ENCODE data around the gene BPIFB6. TPM values are rescaled to one million over a fixed set of nuclear protein-coding genes. Genes with fewer than 3 reads are reported as not detected.

BPIFB6 gene
- total and polyA plus RNA-seq, 10 of the 15 experiments (the other 5 are each of a cell fraction or from before 2014, with no cell fraction given) = not detected

DNA sequence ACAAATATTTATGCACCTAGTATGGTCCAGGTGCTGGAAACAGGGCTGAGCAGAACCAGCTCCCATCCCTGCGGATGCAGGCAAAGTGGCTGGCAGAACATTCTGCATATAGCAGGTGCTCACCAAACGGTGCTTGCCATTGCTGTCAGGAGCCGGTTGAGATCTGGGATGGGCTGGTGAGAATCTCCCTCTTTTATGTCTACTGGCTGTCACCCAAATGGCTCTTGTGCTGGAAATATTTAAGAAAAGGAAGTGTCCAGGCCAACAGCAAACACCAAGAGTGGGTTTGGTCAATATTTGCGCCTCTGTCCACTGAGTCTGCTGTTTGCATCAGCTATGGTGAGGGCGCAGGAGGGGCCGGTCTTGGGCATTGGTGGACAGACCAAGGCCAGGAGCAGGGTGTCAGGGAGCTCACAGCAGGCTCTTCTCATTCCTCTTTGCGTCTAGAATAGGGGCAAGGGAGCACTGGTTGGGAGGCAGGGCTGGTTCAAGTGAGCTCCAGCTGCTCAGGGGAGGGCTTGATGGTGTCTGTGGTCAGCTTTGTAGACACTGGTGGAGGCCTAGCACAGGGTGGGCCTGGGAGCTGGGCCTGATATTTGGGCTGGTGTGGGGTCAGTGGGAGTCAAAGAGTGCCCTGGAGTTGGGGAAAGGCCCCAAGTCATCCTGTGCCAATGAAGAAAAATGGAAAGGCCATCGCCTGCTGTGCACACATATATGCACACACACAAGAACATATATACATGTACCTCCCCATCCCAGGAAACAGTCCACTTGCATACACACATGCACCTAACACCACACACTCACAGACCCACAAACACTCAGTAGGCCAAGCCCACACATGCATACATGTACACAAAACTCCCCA lies 25.3 kb upstream of the BPIFB6 start (continued):
- TF ChIP-seq, protein P1, sequence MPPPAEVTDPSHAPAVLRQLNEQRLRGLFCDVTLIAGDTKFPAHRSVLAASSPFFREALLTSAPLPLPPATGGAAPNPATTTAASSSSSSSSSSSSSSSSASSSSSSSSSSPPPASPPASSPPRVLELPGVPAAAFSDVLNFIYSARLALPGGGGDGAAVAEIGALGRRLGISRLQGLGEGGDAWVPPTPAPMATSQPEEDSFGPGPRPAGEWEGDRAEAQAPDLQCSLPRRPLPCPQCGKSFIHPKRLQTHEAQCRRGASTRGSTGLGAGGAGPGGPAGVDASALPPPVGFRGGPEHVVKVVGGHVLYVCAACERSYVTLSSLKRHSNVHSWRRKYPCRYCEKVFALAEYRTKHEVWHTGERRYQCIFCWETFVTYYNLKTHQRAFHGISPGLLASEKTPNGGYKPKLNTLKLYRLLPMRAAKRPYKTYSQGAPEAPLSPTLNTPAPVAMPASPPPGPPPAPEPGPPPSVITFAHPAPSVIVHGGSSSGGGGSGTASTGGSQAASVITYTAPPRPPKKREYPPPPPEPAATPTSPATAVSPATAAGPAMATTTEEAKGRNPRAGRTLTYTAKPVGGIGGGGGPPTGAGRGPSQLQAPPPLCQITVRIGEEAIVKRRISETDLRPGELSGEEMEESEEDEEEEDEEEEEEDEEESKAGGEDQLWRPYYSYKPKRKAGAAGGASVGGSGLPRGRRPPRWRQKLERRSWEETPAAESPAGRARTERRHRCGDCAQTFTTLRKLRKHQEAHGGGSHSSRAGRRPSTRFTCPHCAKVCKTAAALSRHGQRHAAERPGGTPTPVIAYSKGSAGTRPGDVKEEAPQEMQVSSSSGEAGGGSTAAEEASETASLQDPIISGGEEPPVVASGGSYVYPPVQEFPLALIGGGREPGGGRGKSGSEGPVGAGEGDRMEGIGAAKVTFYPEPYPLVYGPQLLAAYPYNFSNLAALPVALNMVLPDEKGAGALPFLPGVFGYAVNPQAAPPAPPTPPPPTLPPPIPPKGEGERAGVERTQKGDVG (CRISPR knock-in tag; IDR thresholded peaks at IDR 0.05) = no peak
- TF ChIP-seq TCF12 (IDR thresholded peaks at IDR 0.05; ENCODE audit: low read depth, low read length) = no peak
- TF ChIP-seq NR2C2 (IDR thresholded peaks at IDR 0.05; ENCODE audit: borderline replicate concordance, control insufficient read depth, insufficient read length, low read depth) = no peak
- no peak for TF ChIP-seq BCL11A (IDR thresholded peaks at IDR 0.05; ENCODE audit: low read depth, low read length)
- no peak for TF ChIP-seq CHD2 (IDR thresholded peaks at IDR 0.05; ENCODE audit: borderline replicate concordance, low read depth, low read length)

DNA sequence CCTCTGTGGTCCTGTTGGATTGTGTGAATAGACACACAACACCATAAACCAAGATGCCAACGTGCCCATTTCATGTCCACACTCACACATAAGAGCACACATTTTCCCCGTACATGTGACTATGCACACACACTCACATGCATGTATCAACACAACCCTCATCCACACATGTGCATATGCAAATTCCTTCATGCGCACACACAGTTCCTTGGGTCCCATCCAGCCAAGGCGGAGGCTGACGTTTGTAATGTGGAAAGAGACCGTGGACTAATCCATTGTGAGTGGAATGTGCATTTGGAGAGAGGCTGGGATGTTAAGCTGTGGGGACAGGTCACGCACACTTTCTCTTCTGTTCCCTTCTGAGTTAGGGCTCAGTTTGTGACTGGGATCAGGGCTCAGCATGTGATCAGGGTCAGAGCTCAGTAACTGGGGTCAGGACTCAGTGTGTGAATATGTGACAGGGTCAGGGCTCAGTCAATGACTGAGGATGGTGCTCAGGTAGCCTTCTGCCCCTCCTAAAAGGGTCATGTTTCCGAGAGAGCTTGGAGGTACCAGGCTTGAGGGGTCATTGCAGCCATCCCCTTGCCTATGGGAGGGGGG lies 24.6 kb upstream of the BPIFB6 start:
- H4K20me1 ChIP-seq (ENCODE audit: control insufficient read depth, insufficient read depth) = no peaks in the 10 kb centered on the region
- SMC1A ChIA-PET (ENCODE audit: uncharacterized antibody, unreplicated experiment) = no interaction called here
- H3K79me2 ChIP-seq (ENCODE audit: control insufficient read depth, insufficient read depth, low read length) = no peaks in the 10 kb centered on the region
- 59% methylated on average over 8 of the region's 8 CpGs for WGBS (ENCODE audit: insufficient coverage, insufficient replicate concordance, low lambda C conversion rate, missing lambda C conversion rate)
- H3K4me1 ChIP-seq (ENCODE audit: control insufficient read depth, insufficient read depth, low read length) = no peaks in the 10 kb centered on the region
- intact Hi-C loops (cut with micrococcal nuclease; ENCODE audit: unreplicated experiment) (no loop called here), in situ Hi-C loops (cut with MboI) (no loop called here)
- H3K36me3 ChIP-seq (ENCODE audit: control insufficient read depth in 2 of 2, insufficient read depth in 2 of 2, low read length in 1 of 2) = no peaks in the 10 kb centered on the region
- DNase-seq (ENCODE audit: low read depth, low spot score) (no peak), FAIRE-seq (no peak), ATAC-seq (no peak)
- no peak overlapping the region for H3K4me2 ChIP-seq (ENCODE audit: control insufficient read depth, insufficient read depth)
- TF ChIP-seq, protein P2, sequence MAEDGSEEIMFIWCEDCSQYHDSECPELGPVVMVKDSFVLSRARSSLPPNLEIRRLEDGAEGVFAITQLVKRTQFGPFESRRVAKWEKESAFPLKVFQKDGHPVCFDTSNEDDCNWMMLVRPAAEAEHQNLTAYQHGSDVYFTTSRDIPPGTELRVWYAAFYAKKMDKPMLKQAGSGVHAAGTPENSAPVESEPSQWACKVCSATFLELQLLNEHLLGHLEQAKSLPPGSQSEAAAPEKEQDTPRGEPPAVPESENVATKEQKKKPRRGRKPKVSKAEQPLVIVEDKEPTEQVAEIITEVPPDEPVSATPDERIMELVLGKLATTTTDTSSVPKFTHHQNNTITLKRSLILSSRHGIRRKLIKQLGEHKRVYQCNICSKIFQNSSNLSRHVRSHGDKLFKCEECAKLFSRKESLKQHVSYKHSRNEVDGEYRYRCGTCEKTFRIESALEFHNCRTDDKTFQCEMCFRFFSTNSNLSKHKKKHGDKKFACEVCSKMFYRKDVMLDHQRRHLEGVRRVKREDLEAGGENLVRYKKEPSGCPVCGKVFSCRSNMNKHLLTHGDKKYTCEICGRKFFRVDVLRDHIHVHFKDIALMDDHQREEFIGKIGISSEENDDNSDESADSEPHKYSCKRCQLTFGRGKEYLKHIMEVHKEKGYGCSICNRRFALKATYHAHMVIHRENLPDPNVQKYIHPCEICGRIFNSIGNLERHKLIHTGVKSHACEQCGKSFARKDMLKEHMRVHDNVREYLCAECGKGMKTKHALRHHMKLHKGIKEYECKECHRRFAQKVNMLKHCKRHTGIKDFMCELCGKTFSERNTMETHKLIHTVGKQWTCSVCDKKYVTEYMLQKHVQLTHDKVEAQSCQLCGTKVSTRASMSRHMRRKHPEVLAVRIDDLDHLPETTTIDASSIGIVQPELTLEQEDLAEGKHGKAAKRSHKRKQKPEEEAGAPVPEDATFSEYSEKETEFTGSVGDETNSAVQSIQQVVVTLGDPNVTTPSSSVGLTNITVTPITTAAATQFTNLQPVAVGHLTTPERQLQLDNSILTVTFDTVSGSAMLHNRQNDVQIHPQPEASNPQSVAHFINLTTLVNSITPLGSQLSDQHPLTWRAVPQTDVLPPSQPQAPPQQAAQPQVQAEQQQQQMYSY (CRISPR knock-in tag; IDR thresholded peaks at IDR 0.05) = no peak
- TF ChIP-seq SMARCA5 (IDR thresholded peaks at IDR 0.05) (no peak), STAT1 (conservative IDR thresholded peaks at IDR 0.05) (no peak), SUPT20H (IDR thresholded peaks at IDR 0.05; ENCODE audit: borderline replicate concordance, control insufficient read depth, low read depth, low read length) (no peak), SREBF2 (IDR thresholded peaks at IDR 0.05; ENCODE audit: low read length) (no peak)
- no peak overlapping the region for H3K4me3 ChIP-seq
- POLR2A ChIA-PET = no interaction called here
- H3K27ac ChIP-seq (ENCODE audit: control insufficient read depth, insufficient read depth) = no peak overlapping the region
- no peak overlapping the region for H2AFZ ChIP-seq (ENCODE audit: control insufficient read depth, low read depth, low read length)
- RAD21 ChIA-PET (ENCODE audit: unreplicated experiment) = no interaction called here
- no peak overlapping the region for H3K9ac ChIP-seq (ENCODE audit: control insufficient read depth, insufficient read depth, low read length)
- no peaks in the 10 kb centered on the region; a peak in 2 of 4 replicates for H3K27me3 ChIP-seq (replicated peaks in 1 of 2; ENCODE audit: control insufficient read depth in 2 of 2, insufficient read depth in 2 of 2, low read length in 1 of 2)
- H3K9me3 ChIP-seq (replicated peaks; ENCODE audit: control insufficient read depth, insufficient read depth, low read length) = no peaks in the 10 kb centered on the region; the same call in 2 of the 3 replicates
- CTCF ChIA-PET = no interaction called here
- BruUV-seq (replicated peaks) = no TSS peak

All from GM12878 (cell line).